Measurements from ENCODE around the gene ACAP3. TPM values are rescaled to one million over a fixed set of nuclear protein-coding genes. Genes with fewer than 3 reads are reported as not detected.

The ACAP3 gene
- total and polyA plus RNA-seq, 4 donors, result 58.7 to 265 (median 146) TPM

Small RNA genes within 50 kb of the gene (small RNA-seq; reads per million reads assigned to genes)
- gene MIR6726 (ENCODE audit: low replicate concordance), result not detected

Other genes with a start within 250 kb of the ACAP3 start
- not detected for gene RNF223, start 233.6 kb downstream of the ACAP3 start, total RNA-seq
- gene RNF223, start 233.6 kb downstream of the ACAP3 start, polyA plus RNA-seq (ENCODE audit: insufficient read length in 2 of 2), result under 1 TPM in 1 of 2 donors, not detected in 1; 0.20 TPM
- gene C1orf159, start 191.8 kb downstream of the ACAP3 start, total RNA-seq, result 1 to 10 TPM; 4.4 to 9.9 TPM
- 10 to 100 TPM; 22.3 to 27.0 TPM for gene C1orf159, start 191.8 kb downstream of the ACAP3 start, polyA plus RNA-seq (ENCODE audit: insufficient read length in 2 of 2)
- gene TTLL10, start 134.1 kb downstream of the ACAP3 start, total RNA-seq, result 1 to 10 TPM in 1 of 2 donors, under 1 TPM in 1; 0.79 to 2.1 TPM
- 1 to 10 TPM; 1.2 to 1.3 TPM for gene TTLL10, start 134.1 kb downstream of the ACAP3 start, polyA plus RNA-seq (ENCODE audit: insufficient read length in 2 of 2)
- under 1 TPM; 0.20 to 0.22 TPM for gene TNFRSF18, start 101.3 kb downstream of the ACAP3 start, total RNA-seq
- under 1 TPM; 0.36 to 0.68 TPM for gene TNFRSF18, start 101.3 kb downstream of the ACAP3 start, polyA plus RNA-seq (ENCODE audit: insufficient read length in 2 of 2)
- gene TNFRSF4, start 93.8 kb downstream of the ACAP3 start, total RNA-seq, result 1 to 10 TPM in 1 of 2 donors, under 1 TPM in 1; 0.20 to 1.5 TPM
- gene TNFRSF4, start 93.8 kb downstream of the ACAP3 start, polyA plus RNA-seq (ENCODE audit: insufficient read length in 2 of 2), result 1 to 10 TPM; 1.0 to 1.2 TPM
- gene SDF4, start 75.9 kb downstream of the ACAP3 start, total RNA-seq, result 10 to 100 TPM; 31.0 to 86.7 TPM
- gene SDF4, start 75.9 kb downstream of the ACAP3 start, polyA plus RNA-seq (ENCODE audit: insufficient read length in 2 of 2), result 100 to 1,000 TPM; 125 to 160 TPM
- gene B3GALT6, start 75.7 kb downstream of the ACAP3 start, total RNA-seq, result 10 to 100 TPM; 11.5 to 30.4 TPM
- 10 to 100 TPM; 39.7 to 40.1 TPM for gene B3GALT6, start 75.7 kb downstream of the ACAP3 start, polyA plus RNA-seq (ENCODE audit: insufficient read length in 2 of 2)
- gene C1QTNF12, start 61.2 kb downstream of the ACAP3 start, total RNA-seq, result 10 to 100 TPM in 1 of 2 donors, 1 to 10 TPM in 1; 2.7 to 10.4 TPM
- 1 to 10 TPM; 1.4 to 5.7 TPM for gene C1QTNF12, start 61.2 kb downstream of the ACAP3 start, polyA plus RNA-seq (ENCODE audit: insufficient read length in 2 of 2)
- gene UBE2J2, start 34.1 kb downstream of the ACAP3 start, total RNA-seq, result 10 to 100 TPM; 26.4 to 42.4 TPM
- 10 to 100 TPM; 65.6 to 82.9 TPM for gene UBE2J2, start 34.1 kb downstream of the ACAP3 start, polyA plus RNA-seq (ENCODE audit: insufficient read length in 2 of 2)
- gene SCNN1D, start 27.5 kb downstream of the ACAP3 start, total RNA-seq, result 10 to 100 TPM in 1 of 2 donors, 1 to 10 TPM in 1; 2.2 to 10.3 TPM
- 10 to 100 TPM; 16.8 to 24.5 TPM for gene SCNN1D, start 27.5 kb downstream of the ACAP3 start, polyA plus RNA-seq (ENCODE audit: insufficient read length in 2 of 2)
- 10 to 100 TPM in 1 of 2 donors, 1 to 10 TPM in 1; 6.2 to 14.2 TPM for gene PUSL1, start 667 bp upstream of the ACAP3 start, total RNA-seq
- 10 to 100 TPM; 16.0 to 17.7 TPM for gene PUSL1, start 667 bp upstream of the ACAP3 start, polyA plus RNA-seq (ENCODE audit: insufficient read length in 2 of 2)
- gene INTS11, start 16.7 kb upstream of the ACAP3 start, total RNA-seq, result 10 to 100 TPM; 39.8 to 82.5 TPM
- gene INTS11, start 16.7 kb upstream of the ACAP3 start, polyA plus RNA-seq (ENCODE audit: insufficient read length in 2 of 2), result 100 to 1,000 TPM; 146 to 206 TPM
- 10 to 100 TPM in 1 of 2 donors, 1 to 10 TPM in 1; 9.6 to 18.8 TPM for gene CPTP, start 16.9 kb upstream of the ACAP3 start, total RNA-seq
- 10 to 100 TPM; 31.8 to 32.0 TPM for gene CPTP, start 16.9 kb upstream of the ACAP3 start, polyA plus RNA-seq (ENCODE audit: insufficient read length in 2 of 2)
- under 1 TPM; 0.10 to 0.44 TPM for gene TAS1R3, start 23.4 kb upstream of the ACAP3 start, total RNA-seq
- under 1 TPM; 0.86 to 0.98 TPM for gene TAS1R3, start 23.4 kb upstream of the ACAP3 start, polyA plus RNA-seq (ENCODE audit: insufficient read length in 2 of 2)
- 10 to 100 TPM; 35.7 to 68.7 TPM for gene DVL1, start 41.5 kb upstream of the ACAP3 start, total RNA-seq
- 10 to 100 TPM; 82.7 to 87.1 TPM for gene DVL1, start 41.5 kb upstream of the ACAP3 start, polyA plus RNA-seq (ENCODE audit: insufficient read length in 2 of 2)
- 100 to 1,000 TPM in 1 of 2 donors, 10 to 100 TPM in 1; 40.6 to 212 TPM for gene MXRA8, start 50.6 kb upstream of the ACAP3 start, total RNA-seq
- 100 to 1,000 TPM in 1 of 2 donors, 10 to 100 TPM in 1; 48.1 to 106 TPM for gene MXRA8, start 50.6 kb upstream of the ACAP3 start, polyA plus RNA-seq (ENCODE audit: insufficient read length in 2 of 2)
- gene AURKAIP1, start 67.3 kb upstream of the ACAP3 start, total RNA-seq, result 100 to 1,000 TPM in 1 of 2 donors, 10 to 100 TPM in 1; 41.4 to 105 TPM
- 100 to 1,000 TPM; 124 to 130 TPM for gene AURKAIP1, start 67.3 kb upstream of the ACAP3 start, polyA plus RNA-seq (ENCODE audit: insufficient read length in 2 of 2)
- 100 to 1,000 TPM; 148 to 178 TPM for gene CCNL2, start 91.4 kb upstream of the ACAP3 start, total RNA-seq
- gene CCNL2, start 91.4 kb upstream of the ACAP3 start, polyA plus RNA-seq (ENCODE audit: insufficient read length in 2 of 2), result 100 to 1,000 TPM; 214 to 303 TPM
- 100 to 1,000 TPM in 1 of 2 donors, 10 to 100 TPM in 1; 56.9 to 117 TPM for gene MRPL20, start 99.4 kb upstream of the ACAP3 start, total RNA-seq
- gene MRPL20, start 99.4 kb upstream of the ACAP3 start, polyA plus RNA-seq (ENCODE audit: insufficient read length in 2 of 2), result 100 to 1,000 TPM; 108 to 119 TPM
- 1 to 10 TPM; 1.8 to 6.7 TPM for gene ANKRD65, start 113.3 kb upstream of the ACAP3 start, total RNA-seq
- gene ANKRD65, start 113.3 kb upstream of the ACAP3 start, polyA plus RNA-seq (ENCODE audit: insufficient read length in 2 of 2), result 10 to 100 TPM; 10.6 to 10.8 TPM
- 10 to 100 TPM; 11.4 to 34.5 TPM for gene VWA1, start 127.8 kb upstream of the ACAP3 start, total RNA-seq
- gene VWA1, start 127.8 kb upstream of the ACAP3 start, polyA plus RNA-seq (ENCODE audit: insufficient read length in 2 of 2), result 10 to 100 TPM; 53.0 to 67.0 TPM
- under 1 TPM; 0.10 to 0.72 TPM for gene ATAD3C, start 141.8 kb upstream of the ACAP3 start, total RNA-seq
- gene ATAD3C, start 141.8 kb upstream of the ACAP3 start, polyA plus RNA-seq (ENCODE audit: insufficient read length in 2 of 2), result 1 to 10 TPM in 1 of 2 donors, under 1 TPM in 1; 0.68 to 2.3 TPM
- gene ATAD3B, start 163.8 kb upstream of the ACAP3 start, total RNA-seq, result 10 to 100 TPM in 1 of 2 donors, 1 to 10 TPM in 1; 9.8 to 19.7 TPM
- 10 to 100 TPM; 18.4 to 37.8 TPM for gene ATAD3B, start 163.8 kb upstream of the ACAP3 start, polyA plus RNA-seq (ENCODE audit: insufficient read length in 2 of 2)
- gene ATAD3A, start 204.2 kb upstream of the ACAP3 start, total RNA-seq, result 10 to 100 TPM in 1 of 2 donors, 1 to 10 TPM in 1; 9.0 to 22.0 TPM
- 10 to 100 TPM; 33.0 to 45.7 TPM for gene ATAD3A, start 204.2 kb upstream of the ACAP3 start, polyA plus RNA-seq (ENCODE audit: insufficient read length in 2 of 2)
- 10 to 100 TPM; 10.2 to 12.3 TPM for gene TMEM240, start 232.7 kb upstream of the ACAP3 start, total RNA-seq
- 10 to 100 TPM; 43.5 to 47.7 TPM for gene TMEM240, start 232.7 kb upstream of the ACAP3 start, polyA plus RNA-seq (ENCODE audit: insufficient read length in 2 of 2)

Measured in spinal cord (tissue), 4 donors.